Stimulated activated CD8-positive, alpha-beta memory T cell treated with anti-CD3 and anti-CD28 coated beads, Interleukin-4, amount 100 ng/mL, for 1 hour (primary cell): ENCODE data around the gene SBF2.

Experiments
- DNase-seq, 2 donors: peaks; one replicate each; pipeline ENCODE4 v3.0.0-alpha.2; 2020; ENCODE audit warnings: low read depth in 2 of 2, low spot score in 1 of 2

The SBF2 gene

DNA sequence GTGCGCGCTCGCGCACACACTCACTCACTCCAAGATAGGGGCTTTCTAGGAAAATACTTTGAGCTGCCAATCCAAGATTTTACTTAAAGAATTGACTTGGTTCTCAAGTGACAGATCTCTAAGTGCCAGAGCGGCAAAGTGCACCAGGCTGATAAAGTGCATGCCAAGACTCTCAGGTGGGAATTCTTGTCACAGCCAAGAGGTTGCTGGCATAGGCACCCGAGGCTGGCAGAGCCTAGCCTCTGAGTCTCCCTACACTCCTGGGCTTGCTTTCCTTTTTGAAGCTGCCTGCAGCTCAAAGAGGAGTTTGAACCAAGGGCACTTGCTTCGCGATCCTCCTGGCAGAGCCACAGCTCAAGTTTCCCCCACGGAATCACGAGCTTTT is 8.3 kb upstream of the SBF2 start:
- DNase-seq, result no peak

DNA sequence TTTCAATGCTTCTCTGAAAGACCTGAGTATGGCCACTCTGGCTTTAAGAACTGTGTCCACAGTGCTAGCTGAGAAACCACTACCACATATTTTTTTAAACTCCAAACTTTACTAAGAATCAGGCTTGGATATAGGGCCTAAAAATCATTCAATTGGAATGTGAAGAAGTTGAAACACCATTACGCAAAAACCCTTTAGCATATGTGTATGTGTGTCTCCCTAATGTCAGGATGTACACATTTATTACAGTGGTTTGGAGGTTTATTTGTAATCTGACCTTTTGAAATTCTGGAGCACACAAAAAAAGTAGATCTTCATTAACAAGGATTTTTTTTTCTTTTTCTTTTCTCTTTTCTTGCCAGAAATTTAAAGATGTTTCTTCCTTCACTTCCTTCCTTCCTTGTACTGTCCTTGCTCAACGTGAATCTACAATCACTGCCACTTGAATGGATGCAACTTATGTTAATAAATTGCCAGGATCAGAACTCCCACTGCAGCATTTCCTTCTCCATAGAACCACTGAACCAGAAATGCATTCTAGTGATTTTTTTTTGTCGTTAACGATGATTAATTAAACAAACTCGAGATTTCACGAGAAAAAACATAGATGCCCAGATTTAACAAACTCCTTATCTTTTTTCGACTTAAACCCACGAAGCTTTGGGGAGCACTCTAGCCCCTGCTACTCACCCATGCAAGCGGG is 7.8 kb upstream of the SBF2 start:
- DNase-seq, result no peak

DNA sequence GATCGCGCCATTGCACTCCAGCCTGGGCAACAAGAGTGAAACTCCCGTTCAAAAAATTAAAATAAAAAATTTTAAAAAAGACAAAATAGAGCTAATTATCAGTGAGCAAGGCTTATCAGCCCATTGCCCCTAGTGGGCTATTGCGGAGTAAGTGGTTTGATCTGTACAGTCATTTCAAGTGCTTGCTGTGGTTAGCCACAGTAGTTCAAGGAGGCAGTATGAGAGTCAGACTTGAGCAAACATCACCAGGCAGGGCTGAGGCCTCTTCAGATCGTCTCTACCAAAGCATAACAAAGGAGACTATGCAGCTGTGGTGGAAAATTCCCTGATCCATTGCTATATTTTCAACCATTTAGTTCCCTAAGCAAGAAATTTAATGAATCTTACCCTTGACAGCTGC is 4.3 kb upstream of the SBF2 start:
- DNase-seq, result no peak

- no peak for DNase-seq
Measured at GRCh38 chr11:10295064-10295901, 1.3 kb upstream of the SBF2 start.

DNA sequence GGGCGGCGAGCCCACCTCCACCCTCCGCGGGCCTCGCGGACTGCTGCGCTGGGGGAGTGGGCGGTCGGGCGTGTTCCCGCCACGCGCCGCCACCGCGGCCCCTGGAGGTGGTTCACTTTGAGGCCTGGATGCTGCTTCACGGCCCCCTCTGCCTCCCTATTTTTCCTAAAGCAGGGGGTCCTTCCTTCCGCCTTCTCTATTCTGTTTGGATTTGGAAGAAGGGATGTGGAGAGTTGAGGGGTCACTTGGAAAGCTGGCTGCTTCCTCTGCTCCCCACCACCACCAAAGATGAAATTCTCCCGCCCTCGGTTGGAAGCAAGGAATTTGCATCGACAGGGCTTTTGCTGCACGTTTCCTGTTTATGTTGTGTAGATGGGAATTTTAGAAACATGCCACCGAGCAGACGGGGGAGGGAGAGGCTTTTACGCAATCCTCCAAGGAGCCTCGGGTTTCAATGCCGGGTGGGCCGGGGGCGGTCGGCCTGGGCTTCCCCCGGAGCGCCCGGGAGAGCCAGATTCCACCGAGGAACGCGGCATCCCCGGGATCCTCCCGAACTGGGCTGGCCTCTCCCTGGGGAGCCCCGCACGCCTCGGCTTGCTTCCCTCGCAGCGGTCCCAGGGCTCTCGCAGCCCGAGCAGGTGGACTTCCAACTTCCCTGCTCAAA is 403 bp upstream of the SBF2 start:
- DNase-seq, result no peak

- no peak for DNase-seq
Measured at GRCh38 chr11:10291801-10292638, 2.0 kb downstream of the SBF2 start.

DNA sequence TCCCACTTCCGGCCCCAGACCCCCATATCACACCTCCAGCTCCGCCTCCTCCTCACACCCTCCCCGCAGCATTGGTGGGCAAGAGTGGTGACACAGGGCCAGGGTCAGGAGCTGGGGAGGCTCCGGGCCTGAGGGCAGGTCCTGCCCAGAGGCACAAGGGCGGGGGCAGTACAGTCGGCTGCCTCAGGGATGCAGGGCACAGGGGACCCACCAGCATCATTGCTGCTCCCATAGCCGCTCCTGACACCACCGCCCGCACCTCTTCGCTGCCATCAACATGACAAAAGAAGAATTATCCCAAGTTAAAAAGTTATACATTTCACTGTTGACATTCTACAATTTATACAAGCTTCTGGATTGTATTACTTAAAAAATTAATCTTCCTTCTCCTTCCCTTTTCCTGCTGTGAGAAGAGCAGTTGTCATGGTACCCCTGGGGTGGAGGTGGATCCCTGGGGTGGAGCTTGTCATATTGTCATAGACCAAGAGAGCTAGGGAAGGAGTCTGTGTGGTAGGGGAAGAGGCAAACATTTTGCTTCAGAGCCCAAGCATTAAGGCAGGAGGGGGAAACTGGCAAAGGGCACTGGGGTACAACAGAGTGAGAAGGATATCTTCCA is 4.1 kb downstream of the SBF2 start:
- DNase-seq, result no peak

DNA sequence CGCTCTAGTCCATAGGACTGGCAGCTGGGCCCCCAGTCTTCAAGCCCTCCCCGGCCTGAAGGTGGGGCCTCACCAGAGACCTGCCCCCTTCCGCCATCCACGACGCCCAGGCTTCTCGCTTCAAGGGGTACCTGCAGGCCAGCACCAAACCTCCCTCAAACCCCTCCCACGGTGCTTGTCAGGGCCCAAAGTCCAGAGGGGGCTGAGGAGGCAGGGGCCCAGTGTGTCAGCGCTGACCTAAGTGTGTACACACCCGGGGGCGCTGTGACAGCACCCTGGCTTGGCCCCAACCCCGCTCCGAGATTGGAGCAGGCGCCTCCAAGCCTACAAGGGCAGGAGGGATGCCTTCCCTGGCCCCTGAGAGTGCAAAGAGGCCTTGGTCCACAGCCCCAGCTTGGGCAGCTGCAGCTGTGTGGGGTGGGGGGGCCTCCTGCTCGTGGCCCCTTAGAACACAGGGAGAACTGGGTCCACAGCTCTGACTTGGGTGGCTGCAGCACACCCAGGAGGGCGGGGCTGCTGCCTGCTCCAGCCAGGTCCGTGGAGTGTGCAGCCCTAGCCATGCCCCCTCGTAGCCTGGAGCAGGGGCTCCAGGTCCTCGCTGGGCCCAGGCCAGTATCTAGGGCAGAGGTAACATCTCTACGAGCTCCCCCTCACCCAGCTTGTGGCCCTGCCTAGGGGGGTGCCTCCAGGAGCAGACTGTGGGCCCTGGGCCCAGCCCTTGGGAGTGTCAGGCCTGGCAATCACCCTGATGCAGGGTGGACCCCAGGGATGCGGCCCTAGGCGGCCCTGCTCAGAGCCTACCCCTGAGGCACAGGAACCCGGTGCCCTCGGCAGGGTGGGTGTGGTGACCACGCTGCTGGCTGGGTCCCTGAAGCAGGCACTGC is 4.9 kb downstream of the SBF2 start:
- no peak for DNase-seq

DNA sequence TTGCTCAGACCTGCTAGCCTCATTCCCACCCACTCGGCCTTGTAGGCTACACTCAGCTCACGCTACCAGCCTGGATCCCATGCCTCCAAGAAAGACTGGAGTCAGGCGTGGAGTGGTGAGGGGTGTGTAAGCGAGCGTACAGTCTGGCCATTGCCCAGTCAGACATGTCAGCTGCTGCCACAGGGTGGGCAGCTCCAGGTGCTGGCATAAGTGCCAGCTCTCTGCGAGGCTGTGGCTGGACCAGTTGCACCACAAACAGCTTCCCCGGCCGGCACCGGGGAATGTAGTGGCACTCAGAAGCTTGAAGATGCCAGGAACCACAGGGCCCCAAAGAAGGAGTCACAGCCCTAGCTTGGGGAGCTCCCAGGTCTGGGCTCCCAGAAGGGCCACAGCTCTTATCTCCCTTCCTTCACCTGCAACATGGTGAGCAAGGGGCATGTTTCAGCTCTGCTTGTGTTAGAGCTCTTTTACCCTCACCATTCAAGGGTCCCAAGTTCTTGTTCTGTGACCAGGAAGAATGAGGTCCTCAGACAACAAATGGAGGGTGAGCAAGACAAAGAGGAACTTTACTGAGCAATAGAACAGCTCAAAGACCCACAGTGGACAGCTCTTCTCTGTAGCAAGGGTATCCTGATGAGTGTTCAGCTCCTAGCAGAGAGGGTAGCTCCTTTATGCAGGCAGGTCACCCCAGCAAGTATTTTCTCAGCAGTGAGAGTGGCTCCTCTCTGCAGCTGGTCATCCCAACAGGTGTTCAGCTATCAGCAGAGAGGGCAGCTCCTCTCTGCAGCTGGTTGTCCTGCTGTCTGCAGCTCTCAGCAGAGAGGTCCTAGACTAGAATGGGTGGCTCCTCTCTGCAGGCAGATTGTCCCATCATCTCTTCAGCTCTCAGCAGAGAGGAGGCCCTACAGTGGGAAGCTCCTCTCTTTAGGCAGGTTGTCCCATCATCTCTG is 6.0 kb downstream of the SBF2 start:
- no peak for DNase-seq

DNA sequence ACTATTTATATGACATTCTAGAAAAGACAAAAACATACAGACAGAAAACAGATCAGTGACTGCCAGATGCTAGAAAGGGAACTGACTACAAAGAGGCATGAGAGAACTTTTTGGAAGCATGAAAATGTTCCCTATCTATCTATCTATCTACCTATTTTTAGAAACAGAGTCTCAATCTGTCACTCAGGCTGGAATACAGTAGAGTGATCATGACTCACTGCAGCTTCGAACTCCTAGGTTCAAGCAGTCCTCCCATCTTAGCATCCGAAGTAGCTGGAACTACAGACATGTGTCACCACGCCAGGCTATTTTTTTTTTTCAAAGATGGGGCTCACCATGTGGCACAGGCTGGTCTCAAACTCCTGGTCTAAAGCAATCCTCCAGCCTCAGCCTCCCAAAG is 6.9 kb downstream of the SBF2 start:
- no peak for DNase-seq

GRCh38 chr11:10285148-10285802 is 8.7 kb downstream of the SBF2 start:
- DNase-seq, result no peak

DNA sequence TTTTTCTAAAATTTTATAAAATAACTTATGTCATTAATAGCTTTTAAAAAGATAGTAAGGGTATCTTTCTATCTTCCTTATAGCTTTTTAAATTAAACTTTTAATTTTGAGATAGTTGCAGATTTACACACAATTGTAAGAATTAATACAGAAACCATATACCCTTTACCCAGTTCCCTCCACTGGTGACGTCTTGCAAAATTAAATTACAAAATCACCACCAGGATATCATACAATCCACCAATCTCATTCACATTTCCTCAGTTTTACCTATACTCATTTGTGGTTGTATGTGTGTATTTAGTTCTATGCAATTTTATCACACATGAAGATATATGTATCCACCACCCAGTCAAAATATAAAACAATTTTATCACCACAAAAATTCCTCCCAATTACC is 10.0 kb downstream of the SBF2 start:
- no peak for DNase-seq

DNA sequence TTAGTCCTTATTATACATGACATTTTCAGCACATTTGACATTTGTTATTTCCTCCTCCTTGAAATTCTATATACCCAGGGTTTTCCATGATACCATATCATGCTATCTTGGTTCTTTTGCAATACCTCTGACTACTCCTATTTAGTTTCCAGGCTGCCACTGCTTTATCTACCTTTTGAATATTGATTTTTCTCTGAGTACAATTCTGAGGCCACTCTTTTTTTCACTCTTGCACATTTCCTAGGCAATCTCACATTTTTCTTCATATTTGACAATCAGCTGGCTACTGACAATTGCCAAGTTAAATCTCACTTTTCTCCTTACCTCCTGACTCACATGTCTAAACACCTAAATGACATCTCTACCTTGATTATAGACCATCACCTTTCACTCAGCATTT is 11.9 kb downstream of the SBF2 start:
- no peak for DNase-seq

DNA sequence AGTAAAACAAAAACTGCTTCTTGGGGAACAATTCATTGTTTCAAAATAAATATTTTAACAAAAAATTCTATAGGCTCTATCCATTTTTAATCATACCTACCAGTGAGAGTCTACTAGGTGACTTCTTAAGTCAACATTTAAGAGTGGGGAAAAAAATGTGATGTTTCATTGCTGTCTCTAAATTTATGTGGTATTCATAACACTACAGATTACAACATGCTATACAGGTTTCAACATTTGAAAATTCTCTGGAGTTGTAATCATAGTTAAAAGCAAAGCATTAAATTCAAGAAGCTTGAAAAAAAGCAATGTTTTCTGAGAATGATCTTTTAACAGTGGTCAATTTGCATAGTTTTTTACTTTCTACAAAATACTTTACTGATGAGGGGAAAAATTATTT is 18.3 kb downstream of the SBF2 start:
- no peak for DNase-seq

GRCh38 chr11:10274726-10275125 is 19.3 kb downstream of the SBF2 start:
- no peak for DNase-seq

DNA sequence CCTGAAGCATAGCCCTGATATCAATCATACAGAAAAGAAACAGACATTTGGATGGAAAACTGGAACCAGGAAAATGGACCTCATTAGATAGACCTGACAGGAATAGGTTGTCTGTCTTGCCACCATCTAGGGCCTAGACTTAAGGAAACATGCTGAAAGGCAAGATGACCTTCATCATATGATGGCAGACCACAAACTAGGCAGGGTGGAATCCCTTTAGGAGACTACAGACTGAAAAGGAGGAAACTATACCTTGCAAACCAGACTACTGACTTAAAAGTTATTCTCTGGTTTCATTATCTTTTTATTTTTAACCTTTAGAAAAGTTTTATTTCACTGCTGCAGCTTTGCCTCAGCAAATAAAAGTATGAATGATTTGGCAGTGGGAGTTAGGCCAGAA is 20.3 kb downstream of the SBF2 start:
- DNase-seq, result no peak

DNA sequence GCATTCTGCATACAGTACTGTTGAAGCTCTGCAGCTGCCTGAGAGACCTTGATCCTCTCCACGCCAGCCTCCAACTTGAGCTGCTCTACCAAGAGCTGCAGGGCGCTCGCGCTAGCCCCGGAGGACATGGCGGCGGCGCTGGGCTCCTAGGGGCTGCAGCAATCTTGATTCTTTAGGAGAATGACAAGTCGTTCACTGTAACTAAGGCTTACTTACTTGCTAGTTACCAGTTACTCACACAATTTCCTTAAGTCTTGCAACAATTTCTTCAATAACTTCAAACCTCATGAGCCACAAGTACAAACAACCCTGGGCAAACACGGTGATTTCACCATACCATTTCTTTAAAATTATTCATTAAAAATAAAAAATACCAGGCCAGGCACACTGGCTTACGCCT is 21.9 kb downstream of the SBF2 start:
- no peak for DNase-seq

GRCh38 chr11:10268746-10269488 is 25.1 kb downstream of the SBF2 start:
- DNase-seq, result no peak
